B cell (primary cell): ENCODE data around the gene POFUT2. TPM values are rescaled to one million over a fixed set of nuclear protein-coding genes. Genes with fewer than 3 reads are reported as not detected.

ENCODE experiments used
- ATAC-seq: fragments of 200-7000 bp; cut with Tn5 transposase; one replicate; pipeline ENCODE4 v1.10.0; 2021; ENCODE audit warnings: low read depth, mild to moderate bottlenecking, moderate number of reproducible peaks, moderate library complexity
- CTCF ChIA-PET: fragments of 350-600 bp; sonication (Branson Sonifier 250); formaldehyde crosslinking; loops from one replicate; lab custom pipeline; 2021; ENCODE audit warnings: antibody characterized with exemption, inconsistent platforms; lab: Charles Lee
- POLR2A ChIA-PET: fragments of 350-600 bp; sonication (Branson Sonifier 250); formaldehyde crosslinking; loops from one replicate; lab custom pipeline; 2021; ENCODE audit warnings: antibody characterized with exemption; lab: Charles Lee
- DNase-seq: peaks from one replicate; pipeline ENCODE4 v3.0.0; 2013
- H2AFZ ChIP-seq: 2 replicates; pipeline ENCODE4 v1.6.1; 2012; ENCODE audit warnings: mild to moderate bottlenecking, low read depth, low read length; ENCODE audit not compliant: insufficient read depth, poor library complexity, severe bottlenecking
- H3K27ac ChIP-seq, 2 donors: 1 replicate in 1 of 2; 2 replicates in 1 of 2; pipeline ENCODE4 v1.5.1; 2012 to 2013; ENCODE audit warnings: low read length in 2 of 2, mild to moderate bottlenecking in 2 of 2, moderate library complexity in 1 of 2
- H3K27me3 ChIP-seq, 4 experiments: fragments of 200-600 bp in 1 of 4; sonication (generic) in 1 of 4; replicated peaks in 1 of 4; 1 replicate in 2 of 4; 2 replicates in 2 of 4; pipeline versions ENCODE4 v1.6.1 to v1.7.0; 2013 to 2016; ENCODE audit warnings: low read length in 3 of 4, mild to moderate bottlenecking in 2 of 4, mixed read lengths in 1 of 4, moderate library complexity in 1 of 4; ENCODE audit not compliant: insufficient read depth in 4 of 4, control insufficient read depth in 3 of 4; ENCODE audit errors: control extremely low read depth in 1 of 4
- H3K36me3 ChIP-seq, 2 experiments: replicated peaks in 1 of 2; 1 replicate in 1 of 2; 2 replicates in 1 of 2; pipeline versions ENCODE4 v1.6.1 to v1.7.1; 2013; ENCODE audit warnings: low read length in 1 of 2; ENCODE audit not compliant: insufficient read depth in 2 of 2, control insufficient read depth in 1 of 2; ENCODE audit errors: control extremely low read depth in 1 of 2, extremely low read depth in 1 of 2
- H3K4me1 ChIP-seq, 2 donors: fragments of 200-600 bp in 1 of 2; sonication (generic) in 1 of 2; 1 replicate in 1 of 2; 2 replicates in 1 of 2; pipeline versions ENCODE4 v1.5.1 to v1.6.1; 2013 to 2017; ENCODE audit warnings: low read length in 2 of 2; ENCODE audit not compliant: control insufficient read depth in 2 of 2, insufficient read depth in 2 of 2
- H3K4me2 ChIP-seq: replicated peaks from 2 replicates; pipeline ENCODE3; 2012; ENCODE audit warnings: mild to moderate bottlenecking, low read depth, low read length; ENCODE audit not compliant: poor library complexity, severe bottlenecking
- H3K4me3 ChIP-seq, 5 experiments: fragments of 200-600 bp in 1 of 5; sonication (generic) in 1 of 5; 1 replicate in 3 of 5; 2 replicates in 2 of 5; pipeline versions ENCODE4 v1.5.1 to v1.7.0; 2011 to 2016; ENCODE audit warnings: low read length in 4 of 5, mild to moderate bottlenecking in 4 of 5, low read depth in 2 of 5, control low read depth in 1 of 5, moderate library complexity in 1 of 5; ENCODE audit not compliant: insufficient read depth in 1 of 5; ENCODE audit errors: control extremely low read depth in 1 of 5, extremely low read depth in 1 of 5
- H3K79me2 ChIP-seq: fragments of 200-600 bp; sonication (generic); one replicate; pipeline ENCODE4 v1.6.0; 2016; ENCODE audit warnings: low read length; ENCODE audit not compliant: control insufficient read depth, insufficient read depth
- H3K9ac ChIP-seq: fragments of 200-600 bp; sonication (generic); 2 replicates; pipeline ENCODE4 v1.6.1; 2017; ENCODE audit warnings: mild to moderate bottlenecking, low read length, moderate library complexity
- H3K9me3 ChIP-seq, 3 donors: one replicate each; pipeline versions ENCODE4 v1.6.1 to v1.7.1; 2013; ENCODE audit warnings: low read length in 2 of 3; ENCODE audit not compliant: control insufficient read depth in 2 of 3, insufficient read depth in 1 of 3; ENCODE audit errors: control extremely low read depth in 1 of 3
- H4K20me1 ChIP-seq: 2 replicates; pipeline ENCODE4 v1.6.0; 2012; ENCODE audit warnings: mild to moderate bottlenecking, low read length; ENCODE audit not compliant: insufficient read depth, control insufficient read depth, poor library complexity, severe bottlenecking
- H3K27ac Mint-ChIP-seq: one replicate; pipeline ENCODE4 v1.8.0; 2021; ENCODE audit warnings: mixed read lengths
- H3K27me3 Mint-ChIP-seq: one replicate; pipeline ENCODE4 v1.8.0; 2021; ENCODE audit warnings: mixed read lengths
- H3K4me1 Mint-ChIP-seq: one replicate; pipeline ENCODE4 v1.8.0; 2021; ENCODE audit warnings: mixed read lengths
- H3K4me3 Mint-ChIP-seq: one replicate; pipeline ENCODE4 v1.8.0; 2021; ENCODE audit warnings: mixed read lengths
- H3K9me3 Mint-ChIP-seq: one replicate; pipeline ENCODE4 v1.8.0; 2022; ENCODE audit warnings: mixed read lengths; ENCODE audit not compliant: insufficient read depth
- EZH2 ChIP-seq: IDR thresholded peaks from 2 replicates; pipeline ENCODE4 v1.6.1; 2012; ENCODE audit warnings: borderline replicate concordance, low read depth, mild to moderate bottlenecking, moderate library complexity, low read length; ENCODE audit not compliant: insufficient read depth, poor library complexity, severe bottlenecking
- WGBS: methylation state at CpG from one replicate; pipeline ENCODE4 v1.1.5; 2013; ENCODE audit warnings: missing lambda C conversion rate; ENCODE audit not compliant: insufficient coverage; 5-methylcytosine and 5-hydroxymethylcytosine counted together
- intact Hi-C: fragments of 100-400 bp; cut with micrococcal nuclease; formaldehyde crosslinking; loops from one replicate; pipeline ENCODE4 v1.10.0; 2022
- polyA plus RNA-seq: library from polyadenylated mRNA; depleted of rRNA; stranded (reverse); fragments of >200 nt; gene quantifications from 2 replicates; pipeline ENCODE4 v1.2.3, GENCODE V29; 2012
- total RNA-seq, 2 donors: library from RNA; stranded (reverse); fragments of 120-200 nt in 1 of 2; gene quantifications; 1 replicate in 1 of 2; 2 replicates in 1 of 2; pipeline versions ENCODE4 v1.2.3 to v1.2.4, GENCODE V29; 2013 to 2022
- TF ChIP-seq, protein P1 (sequence below): fragments of 200-600 bp; IDR thresholded peaks from one replicate; pipeline ENCODE4 v1.8.0; 2022; ENCODE audit warnings: antibody characterized with exemption, mild to moderate bottlenecking

Gene POFUT2
- total and polyA plus RNA-seq, 2 donors (not counting 1 experiment from before 2014, with no cell fraction given) = 38.3 to 41.8 TPM

DNA sequence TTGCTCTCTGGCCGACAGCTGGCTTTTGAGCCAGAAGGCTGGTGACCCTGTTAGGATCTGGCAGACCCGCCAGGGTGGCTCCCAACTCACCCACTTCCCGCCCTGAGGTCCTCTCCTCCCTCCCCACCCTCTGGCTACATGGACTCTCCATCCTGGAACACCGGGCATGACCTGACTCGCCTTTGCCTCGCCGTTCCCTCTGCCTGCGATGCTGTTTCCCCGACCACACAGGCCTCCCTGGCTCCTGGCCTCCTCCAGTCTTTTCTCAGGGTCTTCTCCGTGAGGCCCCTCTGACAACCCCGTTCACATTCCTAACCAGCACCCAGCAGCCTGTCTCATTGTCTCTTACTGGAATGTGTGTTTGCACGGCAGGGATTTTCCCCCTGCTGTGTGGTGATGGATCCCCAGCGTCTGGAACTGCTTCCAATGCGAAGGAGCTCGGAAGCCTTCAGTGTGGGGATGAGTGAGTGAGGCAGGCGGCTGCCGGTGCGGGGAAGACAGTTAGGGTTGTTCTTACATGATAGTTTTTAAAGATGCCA, 46.0 kb upstream of the POFUT2 start:
- Mint-ChIP-seq H3K27me3 (peaks cover 8% of the 10 kb centered on the region), H3K4me3 (no peak overlapping the region), H3K4me1 (no peaks in the 10 kb centered on the region), H3K27ac (no peak overlapping the region), H3K9me3 (no peaks in the 10 kb centered on the region)
- CTCF ChIA-PET = no interaction called here
- no peak overlapping the region for H3K9ac ChIP-seq
- H4K20me1 ChIP-seq = no peaks in the 10 kb centered on the region
- H3K9me3 ChIP-seq = no peaks in the 10 kb centered on the region
- H3K27me3 ChIP-seq = peaks cover 0 to 7% (median 0%) of the 10 kb centered on the region in 4 experiments
- 92% methylated on average over 10 of the region's 18 CpGs for WGBS
- H3K4me1 ChIP-seq = no peaks in the 10 kb centered on the region
- H2AFZ ChIP-seq = no peak overlapping the region
- no peak overlapping the region for H3K27ac ChIP-seq
- TF ChIP-seq EZH2 = no peak
- TF ChIP-seq, protein P1, sequence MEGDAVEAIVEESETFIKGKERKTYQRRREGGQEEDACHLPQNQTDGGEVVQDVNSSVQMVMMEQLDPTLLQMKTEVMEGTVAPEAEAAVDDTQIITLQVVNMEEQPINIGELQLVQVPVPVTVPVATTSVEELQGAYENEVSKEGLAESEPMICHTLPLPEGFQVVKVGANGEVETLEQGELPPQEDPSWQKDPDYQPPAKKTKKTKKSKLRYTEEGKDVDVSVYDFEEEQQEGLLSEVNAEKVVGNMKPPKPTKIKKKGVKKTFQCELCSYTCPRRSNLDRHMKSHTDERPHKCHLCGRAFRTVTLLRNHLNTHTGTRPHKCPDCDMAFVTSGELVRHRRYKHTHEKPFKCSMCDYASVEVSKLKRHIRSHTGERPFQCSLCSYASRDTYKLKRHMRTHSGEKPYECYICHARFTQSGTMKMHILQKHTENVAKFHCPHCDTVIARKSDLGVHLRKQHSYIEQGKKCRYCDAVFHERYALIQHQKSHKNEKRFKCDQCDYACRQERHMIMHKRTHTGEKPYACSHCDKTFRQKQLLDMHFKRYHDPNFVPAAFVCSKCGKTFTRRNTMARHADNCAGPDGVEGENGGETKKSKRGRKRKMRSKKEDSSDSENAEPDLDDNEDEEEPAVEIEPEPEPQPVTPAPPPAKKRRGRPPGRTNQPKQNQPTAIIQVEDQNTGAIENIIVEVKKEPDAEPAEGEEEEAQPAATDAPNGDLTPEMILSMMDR = no peak
- POLR2A ChIA-PET = no interaction called here
- ATAC-seq (no peak), DNase-seq (no peak)
- H3K4me2 ChIP-seq = no peak overlapping the region
- H3K36me3 ChIP-seq = no peaks in the 10 kb centered on the region
- intact Hi-C loops = no loop called here
- H3K79me2 ChIP-seq = no peaks in the 10 kb centered on the region
- no peak overlapping the region for H3K4me3 ChIP-seq

DNA sequence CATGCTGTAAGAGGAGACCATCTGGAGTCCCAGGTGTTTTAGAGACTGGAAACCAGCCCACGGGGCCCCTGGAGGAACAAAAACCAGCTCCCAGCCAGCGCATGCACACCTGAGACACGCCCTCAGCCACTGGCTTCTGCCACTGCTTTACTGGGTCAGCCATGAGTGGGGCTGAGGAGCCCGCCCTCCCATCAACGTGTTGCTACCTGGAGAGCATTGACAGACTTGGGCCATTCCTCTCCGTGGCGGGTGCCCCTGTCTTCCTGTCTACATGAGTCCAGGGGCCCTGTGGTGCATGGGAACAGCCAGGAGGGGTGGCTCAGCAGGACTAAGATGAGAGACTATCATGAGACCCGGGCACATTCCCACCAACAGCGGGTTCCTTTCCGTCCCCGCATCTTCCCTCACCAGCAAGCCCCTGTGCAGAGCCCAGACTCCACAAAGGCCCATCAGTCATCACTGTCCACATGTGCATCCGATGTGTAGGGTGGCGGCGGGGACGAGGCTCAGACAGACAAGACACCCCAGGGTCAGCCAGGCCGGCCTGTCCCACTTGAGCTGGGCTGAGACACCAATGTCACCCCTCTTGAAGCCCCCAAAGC, 45.4 kb upstream of the POFUT2 start:
- Histone ChIP-seq H3K4me3 (no peak overlapping the region), H3K36me3 (no peaks in the 10 kb centered on the region), H2AFZ (no peak overlapping the region), H3K79me2 (no peaks in the 10 kb centered on the region), H3K27me3 (peaks cover 0 to 7% (median 0%) of the 10 kb centered on the region in 4 experiments), H3K4me1 (no peaks in the 10 kb centered on the region), H4K20me1 (no peaks in the 10 kb centered on the region), H3K4me2 (no peak overlapping the region), H3K9ac (no peak overlapping the region), H3K9me3 (no peaks in the 10 kb centered on the region), H3K27ac (no peak overlapping the region)
- TF ChIP-seq, protein P1 = no peak
- TF ChIP-seq EZH2 = no peak
- DNase-seq = no peak
- Mint-ChIP-seq H3K4me3 (no peak overlapping the region), H3K27me3 (peaks cover 5% of the 10 kb centered on the region), H3K4me1 (no peaks in the 10 kb centered on the region), H3K9me3 (no peaks in the 10 kb centered on the region), H3K27ac (no peak overlapping the region)
- ChIA-PET CTCF (no interaction called here), POLR2A (no interaction called here)
- intact Hi-C loops = no loop called here
- no peak for ATAC-seq
- 84% methylated on average over 16 of the region's 16 CpGs for WGBS
